ENCODE data around the gene ANKRA2. TPM values are rescaled to one million over a fixed set of nuclear protein-coding genes. Genes with fewer than 3 reads are reported as not detected.

The ANKRA2 gene
- total and polyA plus RNA-seq, 2 donors (not counting 3 experiments of a cell fraction or from before 2014, with no cell fraction given) = 8.6 to 19.5 TPM

DNA sequence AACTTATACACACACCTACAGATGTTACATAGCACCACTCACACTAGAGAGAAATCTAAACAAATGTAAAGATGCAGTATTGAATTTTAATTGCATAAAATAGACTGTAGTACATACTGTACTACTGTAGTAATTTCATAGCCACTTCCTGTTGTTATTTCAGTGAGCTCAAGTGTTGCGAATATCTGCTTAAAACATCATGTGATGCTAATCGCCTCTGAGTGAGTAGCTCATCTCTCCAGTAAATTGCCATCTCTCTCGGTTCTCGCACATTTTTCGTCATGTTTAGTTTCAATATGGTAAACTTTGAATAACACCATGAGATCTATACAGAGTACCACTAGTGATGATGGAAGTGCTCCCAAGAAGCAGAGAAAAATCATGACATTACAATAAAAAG, 38.6 kb upstream of the ANKRA2 start:
- dilution Hi-C loops (cut with MboI; ENCODE audit: extremely low pct_ligation_motif_present, low sequenced_read_pairs) (no loop called here), intact Hi-C loops (cut with micrococcal nuclease) (no loop called here)
- BruUV-seq (replicated peaks) = no TSS peak
- H3K9me1 ChIP-seq (replicated peaks; ENCODE audit: control insufficient read depth, extremely low read depth, insufficient read depth, low read length) = no peaks in the 10 kb centered on the region
- peak overlapping the region; percentile 84 for H3K27ac ChIP-seq (ENCODE audit: insufficient read depth, low read depth, low read length)
- H3K79me2 ChIP-seq (ENCODE audit: control insufficient read depth, insufficient read depth, low read length) = no peaks in the 10 kb centered on the region
- ChIA-PET POLR2A (interaction anchor here (1.1 kb wide), 1 partner anchor 21 kb away, joined by 3 read pairs; no protein-coding TSS in a partner anchor), CTCF (interaction anchor here (0.7 to 2.2 kb wide), 9 partner anchors 7 to 189 kb away, joined by 3 to 7 read pairs (median 6); no protein-coding TSS in a partner anchor)
- peak; percentile 21 for FAIRE-seq
- no peak overlapping the region for H3K9ac ChIP-seq (replicated peaks; ENCODE audit: extremely low read depth, insufficient read depth, low read length)
- H3K4me1 ChIP-seq (ENCODE audit: control insufficient read depth, extremely low read depth, insufficient read depth, low read length) = peaks cover 46% of the 10 kb centered on the region
- H4K20me1 ChIP-seq (replicated peaks; ENCODE audit: control insufficient read depth, extremely low read depth, insufficient read depth, low read length) = no peaks in the 10 kb centered on the region
- H3K36me3 ChIP-seq (ENCODE audit: control insufficient read depth in 2 of 2, extremely low read depth in 1 of 2, insufficient read depth in 2 of 2, low read length in 2 of 2) = no peaks in the 10 kb centered on the region
- H2AFZ ChIP-seq (ENCODE audit: low read depth, low read length) = peak overlapping the region; percentile 6
- H3K9me3 ChIP-seq (replicated peaks; ENCODE audit: control insufficient read depth, insufficient read depth, low read length) = no peaks in the 10 kb centered on the region
- H3K4me2 ChIP-seq (ENCODE audit: insufficient read depth, low read length) = peak overlapping the region; percentile 55
- no peak for DNase-seq (ENCODE audit: low read depth, low spot score)
- TF ChIP-seq, protein P1, sequence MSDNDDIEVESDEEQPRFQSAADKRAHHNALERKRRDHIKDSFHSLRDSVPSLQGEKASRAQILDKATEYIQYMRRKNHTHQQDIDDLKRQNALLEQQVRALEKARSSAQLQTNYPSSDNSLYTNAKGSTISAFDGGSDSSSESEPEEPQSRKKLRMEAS (IDR thresholded peaks at IDR 0.05; ENCODE audit: insufficient read depth, insufficient read length) = no peak
- TF ChIP-seq POLR2AphosphoS5 (IDR thresholded peaks at IDR 0.05; ENCODE audit: insufficient read depth, low read depth, low read length) = peak; percentile 38
- no peaks in the 10 kb centered on the region for H3K27me3 ChIP-seq (ENCODE audit: control insufficient read depth in 2 of 2, insufficient read depth in 2 of 2, low read length in 2 of 2)
- no peak overlapping the region for H3K4me3 ChIP-seq (replicated peaks in 1 of 3; ENCODE audit: insufficient read depth in 1 of 3, low read depth in 1 of 3, low read length in 3 of 3)

DNA sequence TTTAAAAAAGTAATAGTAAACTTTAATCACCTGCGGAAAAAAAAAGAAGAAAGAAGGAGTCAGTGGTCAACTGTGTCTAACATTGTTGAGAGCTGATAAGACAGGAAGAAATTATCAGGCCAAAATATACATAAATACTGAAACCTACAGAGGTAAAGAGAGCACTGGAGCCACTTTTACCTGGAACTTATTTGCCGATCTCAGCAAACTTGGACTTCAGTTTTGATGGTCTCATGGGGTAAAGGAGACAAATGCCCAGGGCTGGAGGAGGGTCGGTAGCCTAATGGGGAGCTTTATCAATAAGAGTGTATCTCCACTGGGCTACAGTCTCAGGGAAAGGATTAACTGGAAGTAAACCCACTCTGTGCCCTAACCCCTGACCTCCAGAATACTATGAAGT, 33.9 kb upstream of the ANKRA2 start:
- FAIRE-seq (no peak), DNase-seq (ENCODE audit: low read depth, low spot score) (no peak)
- Histone ChIP-seq H3K4me1 (ENCODE audit: control insufficient read depth, extremely low read depth, insufficient read depth, low read length) (peaks cover 13% of the 10 kb centered on the region), H2AFZ (ENCODE audit: low read depth, low read length) (no peak overlapping the region), H3K4me2 (ENCODE audit: insufficient read depth, low read length) (no peak overlapping the region), H4K20me1 (replicated peaks; ENCODE audit: control insufficient read depth, extremely low read depth, insufficient read depth, low read length) (no peaks in the 10 kb centered on the region), H3K27me3 (ENCODE audit: control insufficient read depth in 2 of 2, insufficient read depth in 2 of 2, low read length in 2 of 2) (no peaks in the 10 kb centered on the region), H3K9me3 (replicated peaks; ENCODE audit: control insufficient read depth, insufficient read depth, low read length) (no peaks in the 10 kb centered on the region), H3K4me3 (replicated peaks in 1 of 3; ENCODE audit: insufficient read depth in 1 of 3, low read depth in 1 of 3, low read length in 3 of 3) (no peak overlapping the region), H3K27ac (ENCODE audit: insufficient read depth, low read depth, low read length) (no peak overlapping the region), H3K9ac (replicated peaks; ENCODE audit: extremely low read depth, insufficient read depth, low read length) (no peak overlapping the region), H3K36me3 (ENCODE audit: control insufficient read depth in 2 of 2, extremely low read depth in 1 of 2, insufficient read depth in 2 of 2, low read length in 2 of 2) (no peaks in the 10 kb centered on the region), H3K9me1 (replicated peaks; ENCODE audit: control insufficient read depth, extremely low read depth, insufficient read depth, low read length) (no peaks in the 10 kb centered on the region), H3K79me2 (ENCODE audit: control insufficient read depth, insufficient read depth, low read length) (no peaks in the 10 kb centered on the region)
- ChIA-PET POLR2A (no interaction called here), CTCF (no interaction called here)
- dilution Hi-C loops (cut with MboI; ENCODE audit: extremely low pct_ligation_motif_present, low sequenced_read_pairs) (no loop called here), intact Hi-C loops (cut with micrococcal nuclease) (loop anchor here (10.0 kb wide), 1 partner anchor 255 kb away; no protein-coding TSS in a partner anchor)
- no peak for TF ChIP-seq FOS (IDR thresholded peaks at IDR 0.05; ENCODE audit: borderline replicate concordance, insufficient read depth, low read length)
- no peak for TF ChIP-seq POLR2A (IDR thresholded peaks at IDR 0.05; ENCODE audit: low read depth, low read length)
- no peak for TF ChIP-seq GATA2 (IDR thresholded peaks at IDR 0.05; ENCODE audit: insufficient read depth, insufficient read length, low read depth, low read length)
- no peak for TF ChIP-seq EZH2 (IDR thresholded peaks at IDR 0.05; ENCODE audit: borderline replicate concordance, low read depth, low read length, severe bottlenecking)
- no peak for TF ChIP-seq MYC (IDR thresholded peaks at IDR 0.05; ENCODE audit: low read depth, low read length)
- TF ChIP-seq, protein P2, sequence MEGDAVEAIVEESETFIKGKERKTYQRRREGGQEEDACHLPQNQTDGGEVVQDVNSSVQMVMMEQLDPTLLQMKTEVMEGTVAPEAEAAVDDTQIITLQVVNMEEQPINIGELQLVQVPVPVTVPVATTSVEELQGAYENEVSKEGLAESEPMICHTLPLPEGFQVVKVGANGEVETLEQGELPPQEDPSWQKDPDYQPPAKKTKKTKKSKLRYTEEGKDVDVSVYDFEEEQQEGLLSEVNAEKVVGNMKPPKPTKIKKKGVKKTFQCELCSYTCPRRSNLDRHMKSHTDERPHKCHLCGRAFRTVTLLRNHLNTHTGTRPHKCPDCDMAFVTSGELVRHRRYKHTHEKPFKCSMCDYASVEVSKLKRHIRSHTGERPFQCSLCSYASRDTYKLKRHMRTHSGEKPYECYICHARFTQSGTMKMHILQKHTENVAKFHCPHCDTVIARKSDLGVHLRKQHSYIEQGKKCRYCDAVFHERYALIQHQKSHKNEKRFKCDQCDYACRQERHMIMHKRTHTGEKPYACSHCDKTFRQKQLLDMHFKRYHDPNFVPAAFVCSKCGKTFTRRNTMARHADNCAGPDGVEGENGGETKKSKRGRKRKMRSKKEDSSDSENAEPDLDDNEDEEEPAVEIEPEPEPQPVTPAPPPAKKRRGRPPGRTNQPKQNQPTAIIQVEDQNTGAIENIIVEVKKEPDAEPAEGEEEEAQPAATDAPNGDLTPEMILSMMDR (IDR thresholded peaks at IDR 0.05; ENCODE audit: extremely low read depth in 1 of 2, insufficient read depth in 1 of 2, low read depth in 1 of 2, low read length in 2 of 2) = no peak
- no peak for TF ChIP-seq POLR2AphosphoS5 (IDR thresholded peaks at IDR 0.05; ENCODE audit: insufficient read depth, low read depth, low read length)
- no TSS peak for BruUV-seq (replicated peaks)
